GM21786 (cell line): ENCODE data around the gene TNN.
"Not testable (repeated sequence)": the region's sequence is repeated elsewhere in the genome, so short reads cannot be mapped to it uniquely, and the experiment has no call there.

ENCODE experiments used
- ATAC-seq: cut with Tn5 transposase; IDR thresholded peaks from one replicate; pipeline ENCODE4 v1.9.1; 2021; ENCODE audit not compliant: unreplicated experiment

The TNN gene

DNA sequence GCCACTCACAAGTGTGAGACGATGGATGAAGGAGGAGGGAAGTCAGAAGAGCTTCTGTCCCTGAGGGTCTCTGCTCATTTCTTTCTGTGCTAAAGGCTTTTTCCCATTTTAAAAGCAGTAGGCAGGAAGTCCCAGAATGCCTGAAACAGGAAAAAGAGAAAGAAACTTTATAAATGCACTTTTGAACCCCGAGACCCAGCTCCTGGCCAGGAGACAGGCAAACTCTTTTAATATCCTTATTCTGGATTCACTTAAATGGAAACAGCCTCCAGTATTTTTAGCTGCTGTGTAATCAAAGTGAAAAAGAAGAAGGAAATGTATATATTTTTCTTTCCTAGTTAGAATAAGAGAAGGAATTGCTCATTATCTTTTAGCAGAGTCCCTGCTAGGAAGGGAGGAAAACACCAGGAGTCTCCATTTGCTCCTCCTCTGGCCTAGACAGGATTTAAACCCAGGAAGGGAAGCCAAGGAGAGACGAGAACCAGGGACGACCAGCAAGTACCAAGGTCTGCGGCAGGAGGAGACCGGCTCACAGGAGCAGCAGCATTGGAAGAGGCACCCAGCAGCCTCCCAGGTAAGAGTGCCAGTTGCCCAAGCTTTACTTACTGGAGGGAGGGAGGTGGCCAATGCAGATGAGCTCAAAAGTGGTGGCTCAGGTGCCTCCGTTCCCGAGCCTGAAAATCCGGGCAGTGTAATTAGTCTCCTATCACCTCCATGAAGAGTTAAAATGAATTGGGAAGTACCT, at the start of gene TNN:
TNN (plus strand) TSS at position 472 of the 745 bp plus-strand sequence. CDS start 9,586 bp downstream, outside the sequence.
- ATAC-seq = no peak

GRCh38 chr1:175019524-175019923, 48.1 kb upstream of the TNN start:
- ATAC-seq = no peak

DNA sequence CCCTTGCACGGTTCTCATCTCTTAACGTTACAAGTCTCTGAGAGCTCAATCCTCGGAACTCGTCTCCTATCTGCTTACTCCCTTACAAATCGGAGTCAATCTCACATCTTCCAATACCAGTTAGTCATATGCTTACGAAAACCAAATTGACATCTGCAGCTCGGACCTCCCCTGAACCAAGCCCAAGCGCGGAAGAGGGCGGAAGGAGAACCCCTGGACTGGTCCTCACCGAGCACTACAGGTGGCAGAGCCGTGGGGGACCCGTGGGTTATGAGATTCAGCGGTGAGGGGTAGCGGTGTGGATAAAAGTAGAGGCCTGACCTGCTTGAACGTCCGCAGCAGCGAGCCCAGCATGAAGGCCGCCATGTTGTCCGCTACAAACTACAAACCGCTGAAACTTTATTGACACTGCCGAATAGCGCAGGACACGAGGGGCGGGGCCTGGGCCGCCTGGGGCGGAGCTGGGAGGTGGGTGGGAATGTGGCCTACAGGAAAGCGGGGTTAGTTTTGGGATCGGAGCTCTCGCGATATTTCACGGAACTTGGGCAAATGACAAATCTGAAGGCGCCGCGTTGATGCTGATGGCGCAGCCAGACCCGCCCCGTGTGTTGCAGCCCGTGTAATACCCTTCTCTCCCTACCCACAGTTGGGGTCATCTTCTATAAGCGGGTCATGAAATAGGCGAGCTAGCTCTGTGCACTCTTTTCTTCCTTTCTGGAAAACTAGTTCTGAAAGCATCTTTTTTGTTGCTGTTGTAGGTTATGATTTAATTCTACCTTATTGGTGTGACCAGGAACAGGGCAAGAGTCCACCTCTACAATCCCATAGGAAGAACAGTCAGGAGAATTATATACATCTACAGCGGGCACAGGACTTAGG, 44.4 kb upstream of the TNN start, which contains the start of gene MRPS14:
MRPS14 (minus strand) TSS at position 383 of the 879 bp plus-strand sequence; CDS start at position 366, 17 bp downstream.
- ATAC-seq = peak; percentile 92

DNA sequence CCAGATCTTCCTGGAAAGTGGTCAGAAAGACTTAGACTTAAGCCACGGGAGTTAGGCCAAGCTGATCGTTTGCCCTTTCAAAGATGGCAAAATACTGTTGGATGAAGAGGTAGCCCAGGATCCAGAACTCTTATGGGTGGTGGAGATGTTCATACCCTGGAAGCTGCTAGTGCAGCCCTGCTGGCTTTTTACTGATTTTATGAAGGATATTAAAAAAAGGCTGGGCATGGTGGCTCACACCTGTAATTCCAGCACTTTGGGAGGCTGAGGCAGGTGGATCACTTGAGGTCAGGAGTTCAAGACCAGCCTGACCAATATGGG, 43.8 kb upstream of the TNN start:
- not testable (repeated sequence) for ATAC-seq

GRCh38 chr1:175024773-175025172, 42.9 kb upstream of the TNN start:
- ATAC-seq = no peak

GRCh38 chr1:175033953-175034352, 33.7 kb upstream of the TNN start:
- no peak for ATAC-seq

DNA sequence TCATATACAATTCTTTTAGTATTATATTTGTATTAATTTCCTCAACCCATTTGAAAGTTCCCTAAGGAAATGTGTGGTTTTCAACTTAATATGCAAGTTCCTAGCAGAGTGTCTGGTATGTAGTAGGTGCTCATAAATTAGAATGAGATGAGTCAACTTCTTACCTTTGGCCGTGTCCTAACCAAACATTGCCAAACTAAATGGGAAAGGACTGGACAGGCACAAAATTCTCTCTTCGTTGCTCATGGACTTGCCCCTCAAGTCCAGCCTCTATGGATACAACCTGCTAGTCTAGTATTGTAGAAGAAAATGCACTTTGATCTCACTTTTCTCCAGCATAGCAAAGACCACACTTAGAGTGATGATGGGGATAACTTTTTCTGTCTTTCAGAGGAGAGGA, 32.9 kb upstream of the TNN start:
- no peak for ATAC-seq

DNA sequence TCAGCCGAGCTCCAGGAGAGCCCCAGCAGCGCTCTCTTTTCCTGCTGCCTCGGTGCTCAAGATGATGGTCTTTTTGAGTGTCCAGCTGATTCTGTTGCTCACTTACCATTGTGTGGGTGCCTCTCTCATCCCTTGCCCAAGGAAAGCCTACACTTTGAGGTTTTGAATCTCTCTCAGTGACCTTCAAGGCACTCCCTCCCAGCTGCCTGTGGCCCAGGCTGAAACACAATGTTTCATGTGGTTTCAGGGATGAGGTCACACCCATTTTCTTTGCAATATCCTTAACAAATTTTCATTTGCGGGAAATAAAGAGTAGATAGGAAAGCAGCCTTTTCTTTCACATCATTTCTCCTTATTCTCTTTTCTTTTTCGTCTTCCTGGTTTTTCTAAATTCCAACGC, 31.8 kb upstream of the TNN start:
- no peak for ATAC-seq

- ATAC-seq = no peak
These were observed 31.2 kb upstream of the TNN start for GRCh38 chr1:175036476-175036875.

DNA sequence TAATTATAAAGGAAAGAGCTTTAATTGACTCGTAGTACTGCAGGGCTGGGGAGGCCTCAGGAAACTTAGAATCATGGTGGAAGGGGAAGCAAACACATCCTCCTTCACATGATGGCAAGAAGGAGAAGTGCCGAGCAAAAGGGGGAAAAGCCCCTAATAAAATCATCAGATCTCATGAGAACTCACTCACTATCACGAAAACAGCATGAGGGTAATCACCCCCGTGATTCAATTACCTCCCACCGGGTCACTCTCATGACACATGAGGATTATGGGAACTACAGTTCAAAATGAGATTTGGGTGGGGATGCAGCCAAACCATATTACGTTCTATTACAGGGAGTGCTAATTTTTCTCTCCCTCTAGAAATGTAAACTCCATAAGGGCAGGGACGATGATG, 30.2 kb upstream of the TNN start:
- ATAC-seq = no peak

DNA sequence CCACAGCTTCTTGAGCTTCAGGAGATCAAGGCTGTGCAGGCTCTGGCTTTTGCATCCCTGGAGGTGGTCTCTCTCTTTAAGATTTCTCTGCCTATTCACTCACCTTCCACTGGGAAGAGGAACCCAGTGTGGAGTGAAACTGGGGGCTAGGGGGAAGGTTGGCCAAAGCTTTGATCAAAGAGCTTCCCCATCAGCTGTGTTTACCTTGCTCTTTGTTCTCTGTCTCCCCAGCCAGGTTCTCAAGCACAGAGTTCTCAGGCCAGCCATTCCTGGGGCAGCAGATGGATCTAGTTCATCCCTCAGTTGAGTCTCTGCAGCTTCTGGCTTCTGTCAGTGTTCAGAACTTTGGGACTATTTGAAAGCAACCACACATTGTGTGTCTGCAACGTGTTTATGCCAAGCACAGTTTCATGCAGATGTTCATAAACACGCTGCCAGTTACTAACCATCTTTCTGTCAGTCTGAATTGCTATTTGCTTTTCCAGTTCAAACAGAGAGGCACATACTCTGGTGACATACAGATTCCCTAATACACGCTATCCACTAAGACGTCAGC, 27.2 kb upstream of the TNN start:
- ATAC-seq = no peak

DNA sequence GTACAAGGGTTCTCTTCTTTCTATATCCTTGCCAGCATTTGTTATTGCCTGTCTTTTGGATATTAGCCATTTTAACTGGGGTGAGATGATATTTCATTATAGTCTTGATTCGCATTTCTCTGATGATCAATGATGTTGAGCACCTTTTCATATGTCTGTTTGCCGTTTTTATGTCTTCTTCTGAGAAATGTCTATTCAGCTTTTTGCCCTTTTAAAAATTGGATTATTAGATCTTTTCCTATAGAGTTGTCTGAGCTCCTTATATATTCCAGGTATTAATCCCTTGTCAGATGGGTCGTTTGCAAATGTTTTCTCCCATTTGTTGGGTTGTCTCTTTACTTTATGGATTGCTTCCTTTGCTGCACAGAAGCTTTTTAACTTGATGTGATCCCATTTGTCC, 25.0 kb upstream of the TNN start:
- ATAC-seq = no peak

GRCh38 chr1:175043824-175044223, 23.8 kb upstream of the TNN start:
- ATAC-seq = no peak

GRCh38 chr1:175044591-175044990, 23.0 kb upstream of the TNN start:
- ATAC-seq = not testable (repeated sequence)

DNA sequence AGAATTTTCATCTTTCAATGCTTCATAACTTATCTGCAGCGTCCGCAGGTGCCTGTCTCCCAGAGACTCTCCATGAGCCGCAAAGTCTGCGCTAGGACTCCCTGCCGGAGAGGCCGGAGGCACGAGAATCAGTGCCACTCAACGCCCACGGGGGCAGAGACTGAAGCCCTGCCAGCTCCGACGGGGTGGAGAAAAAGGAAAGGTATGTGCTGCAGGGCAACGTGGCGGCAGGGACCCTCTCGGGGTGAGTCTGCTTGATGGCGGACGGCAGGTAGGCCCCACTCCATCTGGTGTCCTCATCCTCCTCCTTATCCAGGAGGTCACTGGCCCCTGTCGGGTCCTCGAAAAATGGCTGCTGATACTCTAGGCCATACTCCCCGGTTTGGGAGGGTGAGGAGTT, 22.5 kb upstream of the TNN start:
- no peak for ATAC-seq

GRCh38 chr1:175045519-175045918, 22.1 kb upstream of the TNN start:
- ATAC-seq = no peak

DNA sequence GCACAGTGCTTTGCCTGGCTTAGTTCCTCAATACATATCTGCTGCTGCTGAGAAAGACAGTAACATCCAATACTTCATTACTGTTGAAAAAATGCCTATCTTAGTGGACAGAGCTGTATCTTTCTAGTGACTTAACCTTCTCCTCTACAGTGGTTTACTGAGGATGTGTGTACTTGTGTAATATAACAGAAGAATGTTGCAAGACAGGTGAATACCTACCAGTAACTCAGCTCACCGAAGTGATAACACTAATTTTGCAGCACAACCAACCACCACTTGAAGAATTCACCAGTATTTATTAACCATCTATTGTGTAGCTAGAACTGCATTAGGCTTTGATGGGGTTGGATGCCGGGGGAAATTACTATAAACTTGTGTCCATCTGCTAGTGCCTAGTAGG, 16.6 kb upstream of the TNN start:
- no peak for ATAC-seq

GRCh38 chr1:175054736-175055135, 12.9 kb upstream of the TNN start:
- no peak for ATAC-seq

DNA sequence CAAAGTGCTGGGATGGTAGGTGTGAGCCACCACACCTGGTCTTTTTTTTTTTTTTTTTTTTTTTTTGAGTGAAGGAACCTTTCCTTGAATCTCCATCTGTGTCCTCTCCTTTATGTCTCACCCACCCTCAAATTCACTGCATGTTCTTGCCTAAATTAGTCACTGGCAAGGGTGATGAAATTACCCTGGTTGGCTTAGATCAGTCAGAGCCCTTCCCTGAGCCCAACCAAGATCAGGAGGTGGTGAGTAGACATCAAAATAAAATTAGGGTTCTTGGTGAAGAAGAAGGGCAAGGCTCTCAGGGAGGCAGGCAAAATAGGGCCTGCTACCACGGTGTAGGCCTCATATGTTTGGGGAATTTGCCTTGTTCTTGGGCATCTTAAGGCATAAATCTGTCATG, 5.3 kb upstream of the TNN start:
- no peak for ATAC-seq

DNA sequence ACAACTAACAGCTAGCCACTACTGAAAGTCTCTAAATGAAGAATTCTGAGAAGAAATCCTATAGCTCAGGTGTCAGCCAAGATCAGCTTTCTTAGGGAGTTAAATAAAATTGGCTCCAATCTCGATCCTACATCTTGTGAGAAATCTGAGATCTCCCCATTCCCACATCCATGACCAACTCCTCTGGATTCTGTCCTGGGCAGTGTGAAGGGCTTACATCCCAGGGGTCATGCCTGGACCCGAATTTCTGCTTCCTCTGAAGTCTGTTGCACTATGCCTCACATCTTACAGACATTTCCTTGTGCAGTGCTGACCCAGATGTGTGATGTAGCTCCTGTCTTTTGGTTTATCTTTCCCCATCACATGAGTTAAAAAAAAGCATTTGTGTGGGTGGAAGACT, 4.8 kb upstream of the TNN start:
- ATAC-seq = no peak

DNA sequence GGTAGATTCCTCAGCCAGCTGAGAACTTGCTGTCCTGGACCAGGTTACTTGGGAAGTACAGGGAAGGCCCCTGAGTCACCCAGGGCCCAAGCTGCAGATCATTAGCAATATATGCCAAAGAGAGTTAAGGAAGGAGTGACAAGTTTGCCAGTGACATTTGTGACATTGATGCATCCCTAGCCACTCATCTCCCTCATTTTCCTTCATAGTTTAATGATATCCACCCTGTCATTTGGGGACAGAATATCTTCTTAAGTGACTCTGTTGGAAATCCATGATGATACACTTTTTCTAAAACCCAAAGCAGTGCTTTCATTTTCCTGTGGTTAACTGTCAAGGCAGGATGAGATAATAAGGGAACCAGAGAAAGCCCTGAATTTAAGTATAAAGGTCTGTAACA, 3.2 kb downstream of the TNN start:
- no peak for ATAC-seq
